GM12891 (cell line): ENCODE measurements around the gene LMO7.

Experiments used
- PAX5 ChIP-seq: IDR thresholded peaks from 2 replicates; pipeline ENCODE4 v1.6.1; 2011; ENCODE audit warnings: low read length, moderate library complexity, mild to moderate bottlenecking; ENCODE audit not compliant: insufficient read depth, severe bottlenecking
- POLR2A ChIP-seq: IDR thresholded peaks from 2 replicates; pipeline ENCODE4 v1.6.1; 2011; ENCODE audit warnings: low read depth, low read length, control low read depth
- POLR2AphosphoS5 ChIP-seq: IDR thresholded peaks from 2 replicates; pipeline ENCODE4 v1.6.1; 2011; ENCODE audit warnings: low read depth, low read length, control low read depth
- TAF1 ChIP-seq: IDR thresholded peaks from 2 replicates; pipeline ENCODE4 v1.6.1; 2011; ENCODE audit warnings: low read depth, low read length, control low read depth

GRCh38 chr13:75610466-75610865 is 25.7 kb upstream of the LMO7 start:
- TF ChIP-seq TAF1 (no peak), POLR2A (no peak), POLR2AphosphoS5 (no peak), PAX5 (no peak)
